Esophagus (tissue), 2 donors: ENCODE results near the gene TNFAIP6. TPM values are rescaled to one million over a fixed set of nuclear protein-coding genes. Genes with fewer than 3 reads are reported as not detected.

Experiments
- H3K27ac ChIP-seq, 2 donors: one replicate each; pipeline ENCODE4 v1.5.1; 2013; ENCODE audit warnings: low read depth in 2 of 2, mild to moderate bottlenecking in 2 of 2, inconsistent platforms in 1 of 2, low read length in 1 of 2, moderate library complexity in 1 of 2
- H3K27me3 ChIP-seq, 2 donors: one replicate each; pipeline ENCODE4 v1.6.1; 2013; ENCODE audit warnings: low read length in 2 of 2, control low read depth in 1 of 2, mild to moderate bottlenecking in 1 of 2; ENCODE audit not compliant: insufficient read depth in 2 of 2, control insufficient read depth in 1 of 2
- H3K36me3 ChIP-seq, 2 donors: one replicate each; pipeline ENCODE4 v1.6.1; 2013; ENCODE audit warnings: low read length in 1 of 2; ENCODE audit not compliant: control insufficient read depth in 2 of 2, insufficient read depth in 2 of 2
- H3K4me1 ChIP-seq, 2 donors: one replicate each; pipeline ENCODE4 v1.6.1; 2013; ENCODE audit warnings: low read length in 1 of 2; ENCODE audit not compliant: control insufficient read depth in 2 of 2, insufficient read depth in 2 of 2
- H3K4me3 ChIP-seq, 2 donors: one replicate each; pipeline ENCODE4 v1.5.1; 2013; ENCODE audit warnings: low read length in 2 of 2, mild to moderate bottlenecking in 2 of 2, low read depth in 1 of 2, moderate library complexity in 1 of 2
- H3K9me3 ChIP-seq, 2 donors: one replicate each; pipeline ENCODE4 v1.6.1; 2013; ENCODE audit warnings: mild to moderate bottlenecking in 2 of 2, low read depth in 1 of 2, low read length in 1 of 2, moderate library complexity in 1 of 2; ENCODE audit not compliant: control insufficient read depth in 2 of 2, insufficient read depth in 1 of 2
- WGBS, 2 donors: extraction: QIAGEN DNeasy Blood & Tissue Kit; methylation state at CpG; one replicate each; pipeline ENCODE4 v1.1.7; 2013; 5-methylcytosine and 5-hydroxymethylcytosine counted together
- polyA plus RNA-seq, 2 donors: library from polyadenylated mRNA; stranded (reverse); fragments of 200-250 nt; gene quantifications; one replicate each; pipeline ENCODE4 v1.2.3, GENCODE V29; 2013
- donor health status: healthy with polysubstance abuse.
- donor health status: Bipolar disorder and iron deficiency.

The TNFAIP6 gene
- polyA plus RNA-seq, 2 donors: 0.28 to 0.51 TPM

GRCh38 chr2:151388011-151388410 lies 30.6 kb downstream of the TNFAIP6 start:
- WGBS, 2 donors: 89 to 90% methylated on average over 4 of the region's 4 CpGs
- Histone ChIP-seq H3K36me3 (no peaks in the 10 kb centered on the region), H3K4me1 (no peaks in the 10 kb centered on the region), H3K9me3 (no peaks in the 10 kb centered on the region), H3K4me3 (no peak overlapping the region), H3K27me3 (no peaks in the 10 kb centered on the region), H3K27ac (no peak overlapping the region)

- Histone ChIP-seq H3K4me1 (no peaks in the 10 kb centered on the region), H3K27me3 (no peaks in the 10 kb centered on the region), H3K36me3 (no peaks in the 10 kb centered on the region), H3K9me3 (no peaks in the 10 kb centered on the region), H3K27ac (no peak overlapping the region), H3K4me3 (no peak overlapping the region)
- WGBS, 2 donors: 51 to 70% methylated on average over 2 of the region's 2 CpGs
These were observed 34.0 kb downstream of the TNFAIP6 start for GRCh38 chr2:151391436-151391835.

- H3K27ac ChIP-seq: no peak overlapping the region
These were observed 37.1 kb downstream of the TNFAIP6 start for GRCh38 chr2:151394509-151394908.

GRCh38 chr2:151395509-151396374 lies 38.4 kb downstream of the TNFAIP6 start:
- Histone ChIP-seq H3K27ac (no peak overlapping the region), H3K36me3 (no peaks in the 10 kb centered on the region), H3K4me1 (no peaks in the 10 kb centered on the region), H3K27me3 (no peaks in the 10 kb centered on the region), H3K4me3 (no peak overlapping the region), H3K9me3 (no peaks in the 10 kb centered on the region)
- WGBS, 2 donors: 89 to 92% methylated on average over 4 of the region's 4 CpGs

More at GRCh38 chr2:151394509-151394908, 37.1 kb downstream of the TNFAIP6 start:
- Histone ChIP-seq H3K36me3 (no peaks in the 10 kb centered on the region), H3K27me3 (no peaks in the 10 kb centered on the region), H3K4me1 (no peaks in the 10 kb centered on the region), H3K4me3 (no peak overlapping the region), H3K9me3 (no peaks in the 10 kb centered on the region)
- 81 to 87% methylated on average over 4 of the region's 4 CpGs for WGBS, 2 donors

GRCh38 chr2:151399981-151400380 lies 42.6 kb downstream of the TNFAIP6 start:
- Histone ChIP-seq H3K27me3 (no peaks in the 10 kb centered on the region), H3K27ac (no peak overlapping the region), H3K9me3 (no peaks in the 10 kb centered on the region), H3K4me1 (no peaks in the 10 kb centered on the region), H3K36me3 (no peaks in the 10 kb centered on the region), H3K4me3 (no peak overlapping the region)
- 95 to 98% methylated on average over 1 of the region's 1 CpG for WGBS, 2 donors

- no peaks in the 10 kb centered on the region for H3K27me3 ChIP-seq
- no peaks in the 10 kb centered on the region for H3K9me3 ChIP-seq
- H3K27ac ChIP-seq: no peak overlapping the region
- WGBS, 2 donors: 94 to 95% methylated on average over 5 of the region's 5 CpGs
- no peaks in the 10 kb centered on the region for H3K36me3 ChIP-seq
- H3K4me3 ChIP-seq: no peak overlapping the region
- no peaks in the 10 kb centered on the region for H3K4me1 ChIP-seq
These were observed 43.8 kb downstream of the TNFAIP6 start for GRCh38 chr2:151401149-151401548.

GRCh38 chr2:151403914-151404313 lies 46.5 kb downstream of the TNFAIP6 start:
- no peaks in the 10 kb centered on the region for H3K27me3 ChIP-seq
- WGBS, 2 donors: 71 to 79% methylated on average over 4 of the region's 4 CpGs
- H3K4me3 ChIP-seq: no peak overlapping the region
- no peaks in the 10 kb centered on the region for H3K9me3 ChIP-seq
- no peaks in the 10 kb centered on the region for H3K36me3 ChIP-seq
- no peaks in the 10 kb centered on the region for H3K4me1 ChIP-seq
- H3K27ac ChIP-seq: no peak overlapping the region

- Histone ChIP-seq H3K27ac (no peak overlapping the region), H3K4me3 (no peak overlapping the region), H3K4me1 (no peaks in the 10 kb centered on the region), H3K9me3 (no peaks in the 10 kb centered on the region), H3K36me3 (no peaks in the 10 kb centered on the region), H3K27me3 (no peaks in the 10 kb centered on the region)
- 63 to 67% methylated on average over 4 of the region's 4 CpGs for WGBS, 2 donors
These were observed 48.0 kb downstream of the TNFAIP6 start for GRCh38 chr2:151405376-151405775.

GRCh38 chr2:151407281-151407680 lies 49.9 kb downstream of the TNFAIP6 start:
- Histone ChIP-seq H3K4me1 (no peaks in the 10 kb centered on the region), H3K27me3 (no peaks in the 10 kb centered on the region), H3K9me3 (no peaks in the 10 kb centered on the region), H3K27ac (no peak overlapping the region), H3K36me3 (peaks cover 0 to 1% of the 10 kb centered on the region in 2 donors), H3K4me3 (no peak overlapping the region)
